T-helper 1 cell treated with Interleukin-12 subunit alpha and Interleukin-12 subunit beta and Interleukin-4 antibody, amounts not matched to agents 30 μg/mL and 1 μg/mL, for 36 hours (primary cell): ENCODE measurements around the gene RTF2.
A peak's percentile ranks its signal among the peaks of the same experiment; 100 is the strongest.

Experiments used
- H3K27ac Mint-ChIP-seq: one replicate; pipeline ENCODE4 v1.8.0; 2021; ENCODE audit warnings: mild to moderate bottlenecking, mixed read lengths
- H3K27me3 Mint-ChIP-seq: one replicate; pipeline ENCODE4 v1.8.0; 2021; ENCODE audit warnings: low read depth, mixed read lengths
- H3K36me3 Mint-ChIP-seq: one replicate; pipeline ENCODE4 v1.8.0; 2021; ENCODE audit warnings: low read depth, mixed read lengths
- H3K4me1 Mint-ChIP-seq: one replicate; pipeline ENCODE4 v1.8.0; 2021; ENCODE audit warnings: low read depth, mixed read lengths
- H3K4me3 Mint-ChIP-seq: one replicate; pipeline ENCODE4 v1.8.0; 2021; ENCODE audit warnings: mild to moderate bottlenecking, moderate library complexity, mixed read lengths
- H3K9me3 Mint-ChIP-seq: one replicate; pipeline ENCODE4 v1.8.0; 2021; ENCODE audit warnings: mixed read lengths

Gene RTF2

GRCh38 chr20:56445540-56445939 is 22.9 kb upstream of the RTF2 start:
- Mint-ChIP-seq H3K4me1 (peaks cover 22% of the 10 kb centered on the region), H3K36me3 (peaks cover 27% of the 10 kb centered on the region), H3K4me3 (no peak overlapping the region), H3K9me3 (no peaks in the 10 kb centered on the region), H3K27me3 (no peaks in the 10 kb centered on the region), H3K27ac (no peak overlapping the region)

- Mint-ChIP-seq H3K27ac (no peak overlapping the region), H3K27me3 (no peaks in the 10 kb centered on the region), H3K4me3 (no peak overlapping the region), H3K4me1 (peaks cover 13% of the 10 kb centered on the region), H3K36me3 (peaks cover 33% of the 10 kb centered on the region), H3K9me3 (no peaks in the 10 kb centered on the region)
Observed at GRCh38 chr20:56447227-56447626, 21.2 kb upstream of the RTF2 start.

GRCh38 chr20:56449459-56449858 is 19.0 kb upstream of the RTF2 start:
- peaks cover 25% of the 10 kb centered on the region for H3K36me3 Mint-ChIP-seq

GRCh38 chr20:56451056-56451765 is 17.2 kb upstream of the RTF2 start:
- Mint-ChIP-seq H3K27me3 (no peaks in the 10 kb centered on the region), H3K36me3 (peaks cover 24% of the 10 kb centered on the region), H3K27ac (no peak overlapping the region), H3K4me3 (no peak overlapping the region), H3K9me3 (no peaks in the 10 kb centered on the region), H3K4me1 (peaks cover 9% of the 10 kb centered on the region)

More at GRCh38 chr20:56449459-56449858, 19.0 kb upstream of the RTF2 start:
- peaks cover 4% of the 10 kb centered on the region for H3K4me1 Mint-ChIP-seq
- no peaks in the 10 kb centered on the region for H3K27me3 Mint-ChIP-seq
- H3K9me3 Mint-ChIP-seq: no peaks in the 10 kb centered on the region
- H3K4me3 Mint-ChIP-seq: no peak overlapping the region
- H3K27ac Mint-ChIP-seq: no peak overlapping the region

GRCh38 chr20:56453352-56453751 is 15.1 kb upstream of the RTF2 start:
- Mint-ChIP-seq H3K27ac (no peak overlapping the region), H3K4me1 (peaks cover 11% of the 10 kb centered on the region), H3K27me3 (no peaks in the 10 kb centered on the region), H3K9me3 (no peaks in the 10 kb centered on the region), H3K36me3 (peaks cover 28% of the 10 kb centered on the region), H3K4me3 (no peak overlapping the region)

- Mint-ChIP-seq H3K9me3 (no peaks in the 10 kb centered on the region), H3K36me3 (peaks cover 30% of the 10 kb centered on the region)
Observed at GRCh38 chr20:56454754-56455153, 13.7 kb upstream of the RTF2 start.

GRCh38 chr20:56458206-56458821 is 10.1 kb upstream of the RTF2 start:
- Mint-ChIP-seq H3K4me1 (peaks cover 34% of the 10 kb centered on the region), H3K36me3 (peaks cover 14% of the 10 kb centered on the region), H3K4me3 (no peak overlapping the region), H3K9me3 (no peaks in the 10 kb centered on the region), H3K27me3 (no peaks in the 10 kb centered on the region), H3K27ac (no peak overlapping the region)

More at GRCh38 chr20:56454754-56455153, 13.7 kb upstream of the RTF2 start:
- H3K27ac Mint-ChIP-seq: peak overlapping the region; percentile 52
- no peak overlapping the region for H3K4me3 Mint-ChIP-seq
- H3K27me3 Mint-ChIP-seq: no peaks in the 10 kb centered on the region
- H3K4me1 Mint-ChIP-seq: peaks cover 11% of the 10 kb centered on the region

- H3K27ac Mint-ChIP-seq: peak overlapping the region; percentile 75
- H3K36me3 Mint-ChIP-seq: peaks cover 14% of the 10 kb centered on the region
- H3K4me3 Mint-ChIP-seq: peak overlapping the region; percentile 20
- H3K9me3 Mint-ChIP-seq: no peaks in the 10 kb centered on the region
- no peaks in the 10 kb centered on the region for H3K27me3 Mint-ChIP-seq
- H3K4me1 Mint-ChIP-seq: peaks cover 38% of the 10 kb centered on the region
Observed at GRCh38 chr20:56460459-56460858, 8.0 kb upstream of the RTF2 start.

GRCh38 chr20:56461576-56461975 is 6.9 kb upstream of the RTF2 start:
- H3K9me3 Mint-ChIP-seq: no peaks in the 10 kb centered on the region
- no peak overlapping the region for H3K4me3 Mint-ChIP-seq
- H3K4me1 Mint-ChIP-seq: peaks cover 44% of the 10 kb centered on the region
- H3K36me3 Mint-ChIP-seq: peaks cover 14% of the 10 kb centered on the region
- no peaks in the 10 kb centered on the region for H3K27me3 Mint-ChIP-seq
- peak overlapping the region; percentile 28 for H3K27ac Mint-ChIP-seq

- Mint-ChIP-seq H3K27me3 (no peaks in the 10 kb centered on the region), H3K9me3 (no peaks in the 10 kb centered on the region), H3K27ac (peak overlapping the region; percentile 85), H3K4me1 (peaks cover 46% of the 10 kb centered on the region), H3K4me3 (peak overlapping the region; percentile 61), H3K36me3 (peaks cover 9% of the 10 kb centered on the region)
Observed at GRCh38 chr20:56463428-56463827, 5.0 kb upstream of the RTF2 start.

GRCh38 chr20:56465997-56466396 is 2.4 kb upstream of the RTF2 start:
- Mint-ChIP-seq H3K27ac (no peak overlapping the region), H3K27me3 (no peaks in the 10 kb centered on the region), H3K9me3 (no peaks in the 10 kb centered on the region), H3K4me1 (peaks cover 53% of the 10 kb centered on the region), H3K36me3 (peaks cover 12% of the 10 kb centered on the region), H3K4me3 (no peak overlapping the region)

GRCh38 chr20:56467968-56468315 is 485 bp upstream of the RTF2 start:
- Mint-ChIP-seq H3K27ac (peak overlapping the region; percentile 98), H3K4me3 (peak overlapping the region; percentile 99), H3K9me3 (no peaks in the 10 kb centered on the region), H3K27me3 (no peaks in the 10 kb centered on the region), H3K4me1 (peaks cover 45% of the 10 kb centered on the region), H3K36me3 (peaks cover 12% of the 10 kb centered on the region)

GRCh38 chr20:56469077-56469449 is 636 bp downstream of the RTF2 start:
- Mint-ChIP-seq H3K27me3 (no peaks in the 10 kb centered on the region), H3K4me1 (peaks cover 34% of the 10 kb centered on the region), H3K9me3 (no peaks in the 10 kb centered on the region), H3K27ac (peak overlapping the region; percentile 98), H3K4me3 (peak overlapping the region; percentile 99), H3K36me3 (peaks cover 15% of the 10 kb centered on the region)

- Mint-ChIP-seq H3K27me3 (no peaks in the 10 kb centered on the region), H3K4me3 (peak overlapping the region; percentile 56), H3K36me3 (peaks cover 52% of the 10 kb centered on the region), H3K4me1 (peaks cover 35% of the 10 kb centered on the region), H3K27ac (peak overlapping the region; percentile 70), H3K9me3 (no peaks in the 10 kb centered on the region)
Observed at GRCh38 chr20:56483970-56484369, 15.5 kb downstream of the RTF2 start.

GRCh38 chr20:56487216-56487615 is 18.8 kb downstream of the RTF2 start:
- H3K27ac Mint-ChIP-seq: no peak overlapping the region
- no peaks in the 10 kb centered on the region for H3K27me3 Mint-ChIP-seq
- no peak overlapping the region for H3K4me3 Mint-ChIP-seq
- peaks cover 38% of the 10 kb centered on the region for H3K36me3 Mint-ChIP-seq
- H3K4me1 Mint-ChIP-seq: peaks cover 27% of the 10 kb centered on the region
- no peaks in the 10 kb centered on the region for H3K9me3 Mint-ChIP-seq
